Ishikawa (cell line): ENCODE results near the gene ATP9B.

ENCODE experiments used
- EGR1 ChIP-seq: IDR thresholded peaks from 2 replicates; pipeline ENCODE4 v1.6.1; 2012
- RAD21 ChIP-seq: IDR thresholded peaks from 2 replicates; pipeline ENCODE4 v1.6.1; 2012; ENCODE audit warnings: low read depth
- YY1 ChIP-seq: IDR thresholded peaks from 2 replicates; pipeline ENCODE4 v1.6.1; 2012; ENCODE audit warnings: low read depth

DNA sequence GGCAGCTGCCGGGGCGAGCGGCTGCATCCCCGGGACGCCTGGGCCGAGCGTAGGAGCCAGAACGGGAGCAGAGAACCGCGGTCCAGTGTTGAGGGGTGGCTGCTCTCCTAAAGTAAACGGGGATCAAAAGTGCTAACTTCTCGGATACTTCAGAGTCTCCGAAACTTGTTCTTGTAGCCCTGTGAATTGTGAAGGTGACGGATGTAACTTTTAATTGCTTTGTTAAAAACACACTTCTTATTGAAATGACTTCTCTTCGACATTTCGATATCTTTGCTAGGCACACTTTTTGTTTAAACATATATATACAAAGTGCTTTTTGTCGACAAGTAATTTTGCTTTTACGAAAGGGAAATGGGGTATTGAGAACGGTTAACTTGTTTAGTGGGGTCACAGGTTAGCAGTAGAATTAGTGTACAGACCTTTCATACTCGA lies 540 bp downstream of the ATP9B start:
- TF ChIP-seq RAD21 = no peak
- no peak for TF ChIP-seq YY1
- TF ChIP-seq EGR1 = no peak
